K562 (cell line): ENCODE results near the gene APEX1.

Source experiments
- CEBPB ChIP-seq: fragments of 450-650 bp; IDR thresholded peaks from 2 replicates; pipeline ENCODE4 v1.6.1; 2016; ENCODE audit warnings: missing genetic modification characterization, missing compliant biosample characterization
- EZH2 ChIP-seq: IDR thresholded peaks from 2 replicates; pipeline ENCODE4 v1.6.1; 2012; ENCODE audit warnings: low read depth, mild to moderate bottlenecking, inconsistent platforms, low read length, borderline replicate concordance
- HDAC2 ChIP-seq: fragments of 450-650 bp; IDR thresholded peaks from 2 replicates; pipeline ENCODE4 v1.6.1; 2016; ENCODE audit warnings: mild to moderate bottlenecking
- NRF1 ChIP-seq, 2 experiments: fragments of 450-650 bp; IDR thresholded peaks in 1 of 2; conservative IDR thresholded peaks in 1 of 2; 2 replicates each; pipeline ENCODE4 v1.6.1; 2014; ENCODE audit warnings: mild to moderate bottlenecking in 2 of 2
- POLR2AphosphoS5 ChIP-seq: IDR thresholded peaks from 2 replicates; pipeline ENCODE4 v1.6.1; 2011; ENCODE audit warnings: mild to moderate bottlenecking, low read depth, low read length, moderate library complexity; ENCODE audit not compliant: control insufficient read depth, insufficient read depth
- SMARCC2 ChIP-seq: fragments of 450-650 bp; IDR thresholded peaks from 2 replicates; pipeline ENCODE4 v1.6.1; 2017; ENCODE audit warnings: antibody characterized with exemption, moderate library complexity, mild to moderate bottlenecking, low read depth
- SMC3 ChIP-seq: conservative IDR thresholded peaks from 2 replicates; pipeline ENCODE4 v1.6.1; 2011; ENCODE audit warnings: low read depth, low read length, improper control_type of control experiment; ENCODE audit not compliant: insufficient read depth
- ZEB2 ChIP-seq: fragments of 450-650 bp; IDR thresholded peaks from 2 replicates; pipeline ENCODE4 v1.6.1; 2016
- ZFP36 ChIP-seq: fragments of 150-350 bp; IDR thresholded peaks from 2 replicates; pipeline ENCODE4 v1.6.1; 2018; ENCODE audit warnings: low read length, low read depth; ENCODE audit not compliant: partially characterized antibody
- ZNF274 ChIP-seq: IDR thresholded peaks from 2 replicates; pipeline ENCODE4 v1.6.1; 2011; ENCODE audit warnings: low read depth, mild to moderate bottlenecking, low read length, moderate library complexity, borderline replicate concordance
- ZNF277 ChIP-seq: fragments of 250-450 bp; sonication (Bioruptor Pico); IDR thresholded peaks from 2 replicates; pipeline ENCODE4 v1.8.0; 2022; ENCODE audit warnings: inconsistent platforms, mild to moderate bottlenecking, moderate library complexity, borderline replicate concordance
- ZNF280B ChIP-seq: fragments of 250-450 bp; sonication (Bioruptor Pico); IDR thresholded peaks from 2 replicates; pipeline ENCODE4 v1.5.1; 2021; ENCODE audit warnings: mild to moderate bottlenecking
- TF ChIP-seq, protein P1 (sequence below), 3 experiments: IDR thresholded peaks in 2 of 3; conservative IDR thresholded peaks in 1 of 3; 2 replicates each; pipeline ENCODE4 v1.5.1; 2011 to 2012; ENCODE audit warnings: low read length in 3 of 3, mild to moderate bottlenecking in 3 of 3, control low read depth in 2 of 3, improper control_type of control experiment in 1 of 3, inconsistent platforms in 1 of 3, low read depth in 1 of 3, mixed read lengths in 1 of 3, moderate library complexity in 1 of 3; ENCODE audit not compliant: insufficient read depth in 2 of 3

- TF ChIP-seq CEBPB (tag) (no peak), ZFP36 (no peak), ZEB2 (no peak), ZNF277 (CRISPR knock-in tag) (no peak), SMC3 (no peak), ZNF274 (no peak), HDAC2 (no peak), EZH2 (no peak), SMARCC2 (no peak), NRF1 (conservative IDR thresholded peaks at IDR 0.05 in 1 of 2, IDR thresholded peaks at IDR 0.05 in 1 of 2) (no peak), ZNF280B (no peak), POLR2AphosphoS5 (no peak)
- TF ChIP-seq, protein P1, sequence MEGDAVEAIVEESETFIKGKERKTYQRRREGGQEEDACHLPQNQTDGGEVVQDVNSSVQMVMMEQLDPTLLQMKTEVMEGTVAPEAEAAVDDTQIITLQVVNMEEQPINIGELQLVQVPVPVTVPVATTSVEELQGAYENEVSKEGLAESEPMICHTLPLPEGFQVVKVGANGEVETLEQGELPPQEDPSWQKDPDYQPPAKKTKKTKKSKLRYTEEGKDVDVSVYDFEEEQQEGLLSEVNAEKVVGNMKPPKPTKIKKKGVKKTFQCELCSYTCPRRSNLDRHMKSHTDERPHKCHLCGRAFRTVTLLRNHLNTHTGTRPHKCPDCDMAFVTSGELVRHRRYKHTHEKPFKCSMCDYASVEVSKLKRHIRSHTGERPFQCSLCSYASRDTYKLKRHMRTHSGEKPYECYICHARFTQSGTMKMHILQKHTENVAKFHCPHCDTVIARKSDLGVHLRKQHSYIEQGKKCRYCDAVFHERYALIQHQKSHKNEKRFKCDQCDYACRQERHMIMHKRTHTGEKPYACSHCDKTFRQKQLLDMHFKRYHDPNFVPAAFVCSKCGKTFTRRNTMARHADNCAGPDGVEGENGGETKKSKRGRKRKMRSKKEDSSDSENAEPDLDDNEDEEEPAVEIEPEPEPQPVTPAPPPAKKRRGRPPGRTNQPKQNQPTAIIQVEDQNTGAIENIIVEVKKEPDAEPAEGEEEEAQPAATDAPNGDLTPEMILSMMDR (IDR thresholded peaks at IDR 0.05 in 2 of 3, conservative IDR thresholded peaks at IDR 0.05 in 1 of 3; ENCODE audit: insufficient read depth in 2 of 3, low read depth in 1 of 3, low read length in 3 of 3): no peak
These were observed 38.6 kb downstream of the APEX1 start for GRCh38 chr14:20493634-20494033.
